Superior temporal gyrus (tissue), 1 donor: ENCODE measurements around the gene TRIM8.

Experiments
- DNase-seq: peaks from one replicate; pipeline ENCODE4 v3.0.0-alpha.2; 2016; ENCODE audit errors: extremely low spot score

Gene TRIM8

GRCh38 chr10:102632394-102633111, 11.7 kb upstream of the TRIM8 start:
- no peak for DNase-seq

DNA sequence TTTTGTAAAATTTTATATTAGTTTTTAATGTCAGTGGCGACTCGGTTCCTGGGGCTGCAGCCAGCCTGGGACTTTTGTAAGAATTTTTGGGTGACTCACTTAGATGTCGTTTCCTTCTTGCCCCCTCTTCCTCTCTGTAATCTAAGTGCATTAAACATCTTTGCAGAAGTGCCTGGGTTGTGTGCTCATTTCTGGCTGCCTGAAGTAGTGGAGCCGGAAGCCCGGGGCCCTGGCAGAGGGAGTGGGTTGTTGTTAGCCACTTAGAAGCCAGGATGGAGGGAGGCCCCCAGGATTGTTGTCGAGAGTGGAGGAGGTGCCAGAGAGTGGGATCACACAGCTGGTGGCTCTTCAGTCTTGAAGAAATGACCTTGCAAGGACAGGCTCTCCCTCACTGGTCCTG, 11.0 kb upstream of the TRIM8 start:
- no peak for DNase-seq

GRCh38 chr10:102633848-102634247, 10.4 kb upstream of the TRIM8 start:
- DNase-seq, result no peak

DNA sequence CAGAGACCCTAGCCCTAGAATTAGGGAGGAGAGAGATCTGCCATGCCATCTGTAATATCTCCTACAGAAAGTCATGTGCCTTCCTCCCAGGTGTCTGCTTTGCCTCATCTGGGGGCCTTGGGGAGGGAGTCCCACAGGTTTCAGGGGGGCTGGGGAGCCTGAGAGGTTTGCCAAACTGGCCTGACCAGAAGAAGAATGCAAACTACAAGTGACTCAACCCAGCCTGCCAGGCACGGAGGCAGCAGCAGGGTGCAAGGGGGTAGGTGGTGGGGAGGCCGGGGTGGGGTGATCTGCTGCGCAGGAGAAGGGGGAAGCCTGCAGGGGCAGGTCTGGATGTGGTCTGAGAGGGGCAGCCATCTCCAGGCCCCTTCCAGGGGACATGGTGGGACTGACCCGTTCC, 9.6 kb upstream of the TRIM8 start:
- no peak for DNase-seq

DNA sequence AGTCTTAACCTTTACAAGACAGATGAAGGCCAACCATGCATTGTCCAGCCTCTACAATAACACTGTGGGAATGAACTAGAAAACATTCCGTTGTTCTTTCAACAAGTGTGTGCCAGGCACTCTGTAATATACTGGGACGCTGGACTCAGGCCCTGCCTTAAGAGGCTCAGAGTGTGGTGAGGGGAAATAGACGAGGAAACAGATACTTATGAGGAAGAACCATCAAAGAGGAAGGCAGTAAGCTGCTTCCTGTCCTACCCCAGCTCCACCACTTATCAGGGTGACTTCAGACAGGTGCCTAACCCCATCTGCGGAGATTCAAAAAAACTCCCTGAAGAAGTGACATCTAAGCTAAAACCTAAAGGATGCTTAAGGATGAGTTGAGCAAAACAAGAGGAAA, 8.9 kb upstream of the TRIM8 start:
- DNase-seq, result no peak

- DNase-seq, result no peak
Observed at GRCh38 chr10:102639537-102639936, 4.7 kb upstream of the TRIM8 start.

GRCh38 chr10:102641402-102641801, 2.9 kb upstream of the TRIM8 start:
- no peak for DNase-seq

DNA sequence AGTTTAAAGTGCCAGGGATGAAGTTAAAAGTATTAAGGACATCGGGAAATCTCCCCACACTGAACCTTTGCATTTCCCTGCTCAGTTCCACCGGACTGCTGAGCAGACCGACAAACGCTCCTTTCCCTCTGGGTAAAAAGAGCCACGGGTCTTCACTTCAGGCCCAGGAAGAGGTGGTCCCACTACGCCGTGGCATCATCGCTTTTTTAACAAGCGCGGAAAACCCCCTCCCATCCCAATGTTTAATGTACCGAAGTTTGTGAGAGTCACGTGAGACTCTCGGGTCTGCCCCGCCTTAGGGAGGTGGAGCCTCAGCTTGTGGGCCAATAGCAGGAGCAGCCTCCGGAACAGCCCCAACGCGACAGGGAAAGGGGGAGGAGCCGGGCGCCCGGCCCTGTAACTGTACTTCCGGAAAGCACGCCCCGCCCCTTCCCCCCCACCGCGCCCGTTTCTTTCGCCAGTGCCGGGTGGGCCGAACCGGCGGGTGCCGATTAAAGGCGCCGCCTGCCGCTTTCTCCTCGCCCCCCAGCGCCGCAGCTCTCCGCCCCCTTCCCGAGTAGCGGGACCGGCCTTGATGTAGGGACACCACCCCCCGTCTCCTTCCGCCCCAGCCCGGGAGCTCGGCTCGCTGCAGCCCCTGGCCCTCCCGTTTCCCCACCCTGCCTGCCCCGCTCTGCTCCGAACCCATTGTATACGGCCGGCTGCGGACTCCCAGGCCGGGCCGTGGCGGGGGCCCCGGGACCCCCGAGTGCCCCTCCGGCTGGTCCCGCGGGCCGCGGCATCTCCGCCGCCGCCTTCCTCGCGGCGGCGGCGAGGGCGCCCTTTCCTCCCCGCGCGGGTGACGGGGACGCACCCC, 2.2 kb upstream of the TRIM8 start:
- peak; percentile 98 for DNase-seq

- peak; percentile 59 for DNase-seq
Observed at GRCh38 chr10:102642736-102643335, 1.4 kb upstream of the TRIM8 start.

- peak; percentile 81 for DNase-seq
Observed at GRCh38 chr10:102643336-102644065, 778 bp upstream of the TRIM8 start.

- peak; percentile 84 for DNase-seq
Observed at GRCh38 chr10:102644646-102645387, 538 bp downstream of the TRIM8 start.

GRCh38 chr10:102645388-102645740, 1.1 kb downstream of the TRIM8 start:
- DNase-seq, result peak; percentile 88

- DNase-seq, result peak; percentile 71
Observed at GRCh38 chr10:102645741-102646609, 1.7 kb downstream of the TRIM8 start.

GRCh38 chr10:102646610-102647442, 2.5 kb downstream of the TRIM8 start:
- DNase-seq, result peak; percentile 56

GRCh38 chr10:102647443-102648268, 3.4 kb downstream of the TRIM8 start:
- DNase-seq, result no peak

DNA sequence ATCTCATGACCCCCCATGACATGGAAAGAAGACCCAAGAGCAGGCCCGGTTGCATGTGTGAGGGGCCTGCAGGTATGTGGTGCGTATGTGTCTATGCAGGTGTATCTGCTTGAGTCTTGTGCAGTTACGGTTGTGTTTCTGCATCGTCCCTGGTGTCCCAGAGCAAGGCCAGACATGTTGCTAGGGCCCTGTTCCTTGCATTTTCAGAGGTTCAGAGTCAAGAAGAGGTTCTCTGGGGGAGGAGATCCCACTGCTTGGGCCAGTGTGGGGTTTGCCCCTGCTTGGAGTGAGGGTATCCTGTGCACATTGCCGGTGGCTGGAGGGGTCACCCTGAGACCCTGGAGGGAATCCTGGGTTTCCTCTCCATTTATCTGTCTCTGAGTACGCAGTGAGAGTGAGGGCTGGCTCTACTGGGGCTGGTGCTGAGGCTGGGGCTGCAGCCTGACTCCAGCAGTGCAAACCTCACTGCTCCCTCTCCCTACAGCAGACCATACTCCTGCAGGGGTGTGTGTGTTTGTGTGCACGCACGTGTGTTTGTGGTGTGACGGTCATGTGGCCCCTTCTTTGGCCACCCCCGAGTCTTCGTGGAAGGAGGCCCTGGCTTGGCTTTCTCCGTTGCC, 4.1 kb downstream of the TRIM8 start:
- DNase-seq, result no peak

GRCh38 chr10:102648889-102649796, 4.9 kb downstream of the TRIM8 start:
- DNase-seq, result peak; percentile 82
